H1 (cell line): ENCODE data around the gene DCDC1. TPM values are rescaled to one million over a fixed set of nuclear protein-coding genes. Genes with fewer than 3 reads are reported as not detected.

Experiments
- CTCF ChIA-PET: fragments of 300-600 bp; sonication (Branson Sonifier 250); formaldehyde crosslinking; loops from one replicate; lab custom pipeline; 2021; ENCODE audit not compliant: partially characterized antibody; lab: Charles Lee
- POLR2A ChIA-PET: fragments of 300-600 bp; sonication (Branson Sonifier 250); formaldehyde crosslinking; loops from one replicate; lab custom pipeline; 2021; ENCODE audit warnings: inconsistent platforms; ENCODE audit not compliant: partially characterized antibody; lab: Charles Lee
- DNase-seq, 2 experiments: peaks; one replicate each; pipeline versions ENCODE4 v3.0.0 to v3.0.0-alpha.2; 2010 to 2022; ENCODE audit warnings: low spot score in 2 of 2, low read depth in 1 of 2, mixed read lengths in 1 of 2
- FAIRE-seq: peaks from 2 replicates; lab custom pipeline; 2011; peaks lifted over from hg19 to GRCh38; lab: Jason Lieb, UNC
- H2AFZ ChIP-seq: 2 replicates; pipeline ENCODE4 v1.8.1; 2012; ENCODE audit warnings: low read length, inconsistent platforms
- H2AK5ac ChIP-seq: 2 replicates; pipeline ENCODE4 v1.6.1; 2013; ENCODE audit warnings: low read depth, low read length
- H2BK120ac ChIP-seq: replicated peaks from 2 replicates; pipeline ENCODE3; 2013; ENCODE audit warnings: low read depth, low read length, inconsistent platforms
- H2BK12ac ChIP-seq: 2 replicates; pipeline ENCODE4 v1.6.1; 2013; ENCODE audit warnings: low read depth, low read length
- H2BK15ac ChIP-seq: 2 replicates; pipeline ENCODE4 v1.6.1; 2013; ENCODE audit warnings: low read length
- H2BK20ac ChIP-seq: 2 replicates; pipeline ENCODE4 v1.6.1; 2013; ENCODE audit warnings: low read length
- H2BK5ac ChIP-seq: 2 replicates; pipeline ENCODE4 v1.6.1; 2013; ENCODE audit warnings: low read depth, low read length
- H3K14ac ChIP-seq: 2 replicates; pipeline ENCODE4 v1.6.1; 2013; ENCODE audit warnings: inconsistent platforms; ENCODE audit not compliant: insufficient read length
- H3K18ac ChIP-seq: 2 replicates; pipeline ENCODE4 v1.6.1; 2013; ENCODE audit warnings: low read length; ENCODE audit errors: extremely low read depth
- H3K23ac ChIP-seq: 2 replicates; pipeline ENCODE4 v1.6.1; 2013; ENCODE audit warnings: inconsistent platforms; ENCODE audit not compliant: insufficient read length
- H3K23me2 ChIP-seq: 2 replicates; pipeline ENCODE4 v1.6.1; 2013; ENCODE audit warnings: low read depth, low read length
- H3K27ac ChIP-seq: 2 replicates; pipeline ENCODE4 v1.6.1; 2011; ENCODE audit warnings: low read depth, low read length, inconsistent platforms
- H3K27me3 ChIP-seq, 4 experiments: replicated peaks in 1 of 4; 1 replicate in 1 of 4; 2 replicates in 3 of 4; pipeline versions ENCODE4 v1.6.1 to v1.8.1; 2011 to 2013; ENCODE audit warnings: low read length in 3 of 4, mild to moderate bottlenecking in 3 of 4, inconsistent platforms in 2 of 4, mixed read lengths in 2 of 4, moderate library complexity in 1 of 4; ENCODE audit not compliant: control insufficient read depth in 3 of 4, insufficient read depth in 3 of 4; ENCODE audit errors: extremely low read depth in 1 of 4
- H3K36me3 ChIP-seq, 4 experiments: 2 replicates each; pipeline versions ENCODE4 v1.6.1 to v1.8.1; 2011 to 2013; ENCODE audit warnings: mild to moderate bottlenecking in 4 of 4, low read length in 3 of 4, moderate library complexity in 2 of 4, control low read depth in 1 of 4, inconsistent platforms in 1 of 4; ENCODE audit not compliant: insufficient read depth in 4 of 4, control insufficient read depth in 2 of 4
- H3K4ac ChIP-seq: replicated peaks from 2 replicates; pipeline ENCODE3; 2013; ENCODE audit warnings: low read length, low read depth, mixed read lengths, inconsistent platforms; ENCODE audit not compliant: insufficient read length
- H3K4me1 ChIP-seq, 4 experiments: replicated peaks in 1 of 4; 1 replicate in 1 of 4; 2 replicates in 3 of 4; pipeline versions ENCODE4 v1.6.1 to v1.8.1; 2011 to 2013; ENCODE audit warnings: low read length in 3 of 4, inconsistent platforms in 2 of 4, mixed read lengths in 1 of 4; ENCODE audit not compliant: insufficient read depth in 4 of 4, control insufficient read depth in 3 of 4
- H3K4me2 ChIP-seq, 2 experiments: 2 replicates each; pipeline versions ENCODE4 v1.6.1 to v1.8.1; 2011 to 2013; ENCODE audit warnings: low read depth in 2 of 2, low read length in 2 of 2, control low read depth in 1 of 2, inconsistent platforms in 1 of 2, mild to moderate bottlenecking in 1 of 2; ENCODE audit not compliant: insufficient read depth in 1 of 2
- H3K4me3 ChIP-seq, 4 experiments: fragments of 200-600, 300-600 bp in 1 of 4; sonication (generic), shearing (Covaris generic), sonication (Bioruptor Twin) in 1 of 4; 2 replicates each; pipeline versions ENCODE4 v1.5.1 to v1.8.1; 2011 to 2016; ENCODE audit warnings: low read length in 4 of 4, low read depth in 3 of 4, control low read depth in 2 of 4, inconsistent platforms in 2 of 4, mild to moderate bottlenecking in 2 of 4, mixed read lengths in 1 of 4, moderate library complexity in 1 of 4; ENCODE audit not compliant: insufficient read depth in 2 of 4; ENCODE audit errors: extremely low read depth in 1 of 4
- H3K56ac ChIP-seq: replicated peaks from 2 replicates; pipeline ENCODE3; 2013; ENCODE audit warnings: low read depth, mild to moderate bottlenecking, mixed read lengths, low read length, inconsistent platforms; ENCODE audit not compliant: insufficient read length
- H3K79me1 ChIP-seq: 2 replicates; pipeline ENCODE4 v1.6.1; 2013; ENCODE audit warnings: low read depth, low read length, control low read depth
- H3K79me2 ChIP-seq, 2 experiments: 2 replicates each; pipeline versions ENCODE4 v1.6.1 to v1.8.1; 2012 to 2013; ENCODE audit warnings: low read length in 2 of 2, mild to moderate bottlenecking in 2 of 2, inconsistent platforms in 1 of 2; ENCODE audit not compliant: insufficient read depth in 2 of 2, control insufficient read depth in 1 of 2
- H3K9ac ChIP-seq, 4 experiments: replicated peaks in 1 of 4; 1 replicate in 1 of 4; 2 replicates in 3 of 4; pipeline versions ENCODE4 v1.6.1 to v1.8.1; 2011 to 2013; ENCODE audit warnings: low read depth in 3 of 4, low read length in 3 of 4, control low read depth in 2 of 4, mild to moderate bottlenecking in 2 of 4, moderate library complexity in 2 of 4, inconsistent platforms in 1 of 4; ENCODE audit errors: extremely low read depth in 1 of 4
- H3K9me3 ChIP-seq, 2 experiments: 2 replicates each; pipeline versions ENCODE4 v1.6.1 to v1.8.1; 2012 to 2013; ENCODE audit warnings: mild to moderate bottlenecking in 2 of 2, moderate library complexity in 2 of 2, control low read depth in 1 of 2, inconsistent platforms in 1 of 2, low read depth in 1 of 2, low read length in 1 of 2, mixed read lengths in 1 of 2; ENCODE audit not compliant: insufficient read depth in 2 of 2
- H4K20me1 ChIP-seq, 2 experiments: replicated peaks in 1 of 2; 2 replicates each; pipeline versions ENCODE3 to v1.8.1; 2011 to 2013; ENCODE audit warnings: inconsistent platforms in 2 of 2, low read length in 2 of 2, mild to moderate bottlenecking in 1 of 2; ENCODE audit not compliant: insufficient read depth in 2 of 2, control insufficient read depth in 1 of 2
- H4K5ac ChIP-seq: 2 replicates; pipeline ENCODE4 v1.6.1; 2013; ENCODE audit warnings: low read length, low read depth, mixed read lengths, inconsistent platforms; ENCODE audit not compliant: insufficient read length
- H4K8ac ChIP-seq: 2 replicates; pipeline ENCODE4 v1.8.0; 2013; ENCODE audit warnings: mild to moderate bottlenecking, moderate library complexity, low read length, inconsistent platforms; ENCODE audit not compliant: insufficient read depth; ENCODE audit errors: extremely low read depth
- H4K91ac ChIP-seq: replicated peaks from 2 replicates; pipeline ENCODE3; 2013; ENCODE audit warnings: low read length, mixed read lengths, inconsistent platforms; ENCODE audit not compliant: insufficient read length
- BRCA1 ChIP-seq: IDR thresholded peaks from 2 replicates; pipeline ENCODE4 v1.6.1; 2012; ENCODE audit warnings: low read depth, low read length, improper control_type of control experiment
- CTBP2 ChIP-seq: IDR thresholded peaks from 2 replicates; pipeline ENCODE4 v1.7.0; 2011; ENCODE audit warnings: borderline replicate concordance, mild to moderate bottlenecking, moderate library complexity, mixed read lengths, low read length; ENCODE audit not compliant: insufficient read depth, insufficient read length
- FOSL1 ChIP-seq: IDR thresholded peaks from 2 replicates; pipeline ENCODE4 v1.6.1; 2011; ENCODE audit warnings: mild to moderate bottlenecking, low read depth, low read length, moderate library complexity; ENCODE audit not compliant: insufficient read depth
- GTF2F1 ChIP-seq: IDR thresholded peaks from 2 replicates; pipeline ENCODE4 v1.6.1; 2012; ENCODE audit warnings: low read depth, low read length, improper control_type of control experiment, borderline replicate concordance
- NANOG ChIP-seq: IDR thresholded peaks from 2 replicates; pipeline ENCODE4 v1.6.1; 2011; ENCODE audit warnings: low read length, low read depth, mild to moderate bottlenecking, inconsistent platforms; ENCODE audit not compliant: insufficient read depth, poor library complexity, severe bottlenecking
- NRF1 ChIP-seq: IDR thresholded peaks from 2 replicates; pipeline ENCODE4 v1.6.1; 2011; ENCODE audit warnings: mild to moderate bottlenecking, low read depth, low read length, improper control_type of control experiment
- POLR2AphosphoS5 ChIP-seq: IDR thresholded peaks from 2 replicates; pipeline ENCODE4 v1.6.1; 2011; ENCODE audit warnings: low read depth, low read length
- SP2 ChIP-seq: IDR thresholded peaks from 2 replicates; pipeline ENCODE4 v1.6.1; 2012; ENCODE audit warnings: mild to moderate bottlenecking, low read length, inconsistent platforms
- SRF ChIP-seq: IDR thresholded peaks from 2 replicates; pipeline ENCODE4 v1.6.1; 2011; ENCODE audit warnings: mild to moderate bottlenecking, low read depth, low read length, moderate library complexity
- WGBS, 2 experiments: shearing (Covaris generic) in 1 of 2; methylation state at CpG; one replicate each; pipeline versions ENCODE4 v1.1.6 to v1.1.7; 2013 to 2015; ENCODE audit warnings: low lambda C conversion rate in 2 of 2, mixed read lengths in 2 of 2, inconsistent platforms in 1 of 2, low coverage in 1 of 2, missing lambda C conversion rate in 1 of 2; ENCODE audit not compliant: insufficient replicate concordance in 2 of 2, insufficient coverage in 1 of 2, insufficient read length in 1 of 2; ENCODE audit errors: extremely low coverage in 1 of 2, missing lambda C conversion rate in 1 of 2; 5-methylcytosine and 5-hydroxymethylcytosine counted together
- polyA plus RNA-seq, 7 experiments: library from polyadenylated mRNA; depleted of rRNA in 3 of 7; stranded (reverse) in 5 of 7; unstranded in 2 of 7; fragments of >200 nt in 5 of 7; fragments of 200-250 nt in 2 of 7; gene quantifications; 1 replicate in 5 of 7; 2 replicates in 1 of 7; 4 replicates in 1 of 7; pipeline versions ENCODE4 v1.2.1 to v1.2.3, GENCODE V29; 2011 to 2013; ENCODE audit warnings: missing spikeins in 2 of 7, mixed read lengths in 2 of 7
- total RNA-seq: library from RNA; stranded (reverse); fragmentation: NEBNext Ultra II Directional; extraction: Animal tissue kit (Norgen Biotek cat#: 25700); gene quantifications from 2 replicates; pipeline ENCODE4 v1.2.1, GENCODE V29; 2021
- TF ChIP-seq, protein P1 (sequence below), 3 experiments: IDR thresholded peaks; 1 replicate in 2 of 3; 2 replicates in 1 of 3; pipeline versions ENCODE4 v1.5.1 to v1.6.1; 2011; ENCODE audit warnings: low read length in 3 of 3, mild to moderate bottlenecking in 3 of 3, inconsistent platforms in 2 of 3, low read depth in 1 of 3, moderate library complexity in 1 of 3; ENCODE audit not compliant: insufficient read depth in 1 of 3; ENCODE audit errors: control extremely low read depth in 1 of 3

DCDC1 gene
- total and polyA plus RNA-seq, 2 of the 8 experiments (the other 6 are each of a cell fraction or from before 2014, with no cell fraction given): 0.15 to 0.56 TPM

GRCh38 chr11:30816959-30817880 lies 552.3 kb downstream of the DCDC1 start:
- Histone ChIP-seq H3K4me1 (no peaks in the 10 kb centered on the region), H3K36me3 (no peaks in the 10 kb centered on the region), H3K4me3 (no peak overlapping the region), H2AK5ac (no peak overlapping the region), H2BK20ac (no peak overlapping the region), H3K23me2 (no peaks in the 10 kb centered on the region; the same call in 1 of the 2 replicates), H2BK12ac (no peak overlapping the region), H4K5ac (no peak overlapping the region), H2AFZ (no peak overlapping the region), H2BK15ac (no peak overlapping the region), H3K56ac (no peak overlapping the region), H3K9me3 (no peaks in the 10 kb centered on the region), H4K8ac (no peak overlapping the region), H3K14ac (no peak overlapping the region), H4K91ac (no peak overlapping the region), H3K9ac (no peak overlapping the region), H2BK5ac (no peak overlapping the region), H3K23ac (no peak overlapping the region), H3K79me2 (no peaks in the 10 kb centered on the region), H3K18ac (no peak overlapping the region), H3K79me1 (no peaks in the 10 kb centered on the region), H3K27ac (no peak overlapping the region), H3K27me3 (no peaks in the 10 kb centered on the region; a peak in 1 of 7 replicates), H2BK120ac (no peak overlapping the region), H3K4me2 (no peak overlapping the region), H3K4ac (no peak overlapping the region), H4K20me1 (no peaks in the 10 kb centered on the region)
- 64% methylated on average over 4 of the region's 4 CpGs; no CpG with 5 or more reads in 1 of the 2 experiments for WGBS, 2 experiments
- DNase-seq: no peak
- ChIA-PET CTCF (no interaction called here), POLR2A (no interaction called here)
- FAIRE-seq: no peak
- TF ChIP-seq POLR2AphosphoS5 (no peak), FOSL1 (no peak), NRF1 (no peak), NANOG (no peak), SP2 (no peak), BRCA1 (no peak), CTBP2 (no peak), GTF2F1 (no peak), SRF (no peak)
- TF ChIP-seq, protein P1, sequence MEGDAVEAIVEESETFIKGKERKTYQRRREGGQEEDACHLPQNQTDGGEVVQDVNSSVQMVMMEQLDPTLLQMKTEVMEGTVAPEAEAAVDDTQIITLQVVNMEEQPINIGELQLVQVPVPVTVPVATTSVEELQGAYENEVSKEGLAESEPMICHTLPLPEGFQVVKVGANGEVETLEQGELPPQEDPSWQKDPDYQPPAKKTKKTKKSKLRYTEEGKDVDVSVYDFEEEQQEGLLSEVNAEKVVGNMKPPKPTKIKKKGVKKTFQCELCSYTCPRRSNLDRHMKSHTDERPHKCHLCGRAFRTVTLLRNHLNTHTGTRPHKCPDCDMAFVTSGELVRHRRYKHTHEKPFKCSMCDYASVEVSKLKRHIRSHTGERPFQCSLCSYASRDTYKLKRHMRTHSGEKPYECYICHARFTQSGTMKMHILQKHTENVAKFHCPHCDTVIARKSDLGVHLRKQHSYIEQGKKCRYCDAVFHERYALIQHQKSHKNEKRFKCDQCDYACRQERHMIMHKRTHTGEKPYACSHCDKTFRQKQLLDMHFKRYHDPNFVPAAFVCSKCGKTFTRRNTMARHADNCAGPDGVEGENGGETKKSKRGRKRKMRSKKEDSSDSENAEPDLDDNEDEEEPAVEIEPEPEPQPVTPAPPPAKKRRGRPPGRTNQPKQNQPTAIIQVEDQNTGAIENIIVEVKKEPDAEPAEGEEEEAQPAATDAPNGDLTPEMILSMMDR (IDR thresholded peaks at IDR 0.05; ENCODE audit: control extremely low read depth in 1 of 3, insufficient read depth in 1 of 3, low read depth in 1 of 3, low read length in 3 of 3): no peak
